ENCODE results near the gene PSKH1.

DNA sequence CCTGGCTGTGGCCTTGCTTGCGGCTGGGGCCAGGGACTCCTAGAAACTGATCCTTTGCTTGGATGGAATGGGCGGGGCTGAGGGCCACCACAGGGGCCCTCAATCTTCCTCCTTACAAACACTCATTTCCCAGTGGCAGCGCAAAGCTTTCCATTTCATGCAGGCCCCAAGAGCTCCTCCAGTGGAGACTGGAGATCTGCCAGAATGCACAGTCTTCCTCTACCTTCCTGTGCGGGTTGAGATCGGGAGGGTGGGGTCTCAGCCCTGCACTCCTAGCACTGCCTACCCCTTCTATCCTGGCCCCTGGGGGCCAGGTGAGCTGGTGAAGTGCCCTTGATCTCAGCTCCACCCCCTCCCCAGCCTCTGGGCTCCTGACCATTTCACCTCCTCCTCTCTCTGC lies 6.7 kb upstream of the PSKH1 start:
- TF ChIP-seq CTCF (optimal IDR thresholded peaks at IDR 0.05 in 1 of 3, IDR thresholded peaks at IDR 0.05 in 1 of 3, conservative IDR thresholded peaks at IDR 0.05 in 1 of 3; ENCODE audit: extremely low read depth in 1 of 3, insufficient read depth in 2 of 3, low read length in 3 of 3) (no peak), EZH2 (IDR thresholded peaks at IDR 0.05; ENCODE audit: low read length) (no peak)

Data from keratinocyte (primary cell).